HEK293 (cell line): Measurements from ENCODE around the gene ARHGAP42.
A peak's percentile ranks its signal among the peaks of the same experiment; 100 is the strongest.

Experiments
- CTCF ChIA-PET: fragments of 350-600 bp; formaldehyde crosslinking; extraction: SDS; loops from one replicate; lab custom pipeline; 2021; ENCODE audit warnings: antibody characterized with exemption; lab: Yijun Ruan, JAX
- POLR2A ChIA-PET: fragments of 300-600 bp; formaldehyde crosslinking; extraction: SDS; loops from one replicate; lab custom pipeline; 2020; ENCODE audit warnings: antibody characterized with exemption, inconsistent platforms; lab: Yijun Ruan, JAX
- H3K27ac ChIP-seq: fragments of 200-500 bp; sonication (Bioruptor generic); 2 replicates; pipeline ENCODE4 v1.5.1; 2014; ENCODE audit warnings: low read depth, low read length, control low read depth, inconsistent platforms; ENCODE audit errors: extremely low read depth
- H3K36me3 ChIP-seq, 2 experiments: fragments of 200-500 bp in 1 of 2; sonication (Bioruptor generic) in 1 of 2; 1 replicate in 1 of 2; 2 replicates in 1 of 2; pipeline ENCODE4 v1.5.1; 2014 to 2017; ENCODE audit warnings: inconsistent platforms in 2 of 2, low read length in 2 of 2; ENCODE audit not compliant: control insufficient read depth in 2 of 2, insufficient read depth in 1 of 2
- H3K4me1 ChIP-seq: fragments of 200-500 bp; sonication (Bioruptor generic); 2 replicates; pipeline ENCODE4 v1.5.1; 2014; ENCODE audit warnings: mild to moderate bottlenecking, low read length, inconsistent platforms; ENCODE audit not compliant: control insufficient read depth, insufficient read depth
- H3K4me3 ChIP-seq: 2 replicates; pipeline ENCODE4 v1.5.1; 2011; ENCODE audit warnings: low read depth, mild to moderate bottlenecking, control low read depth, low read length, moderate library complexity
- H3K9me3 ChIP-seq: fragments of 200-500 bp; sonication (Bioruptor generic); 2 replicates; pipeline ENCODE4 v1.5.1; 2014; ENCODE audit warnings: low read depth, low read length, inconsistent platforms; ENCODE audit not compliant: control insufficient read depth, insufficient read depth
- BCL6B ChIP-seq: fragments of 450-650 bp; formaldehyde crosslinking; IDR thresholded peaks from 2 replicates; pipeline ENCODE4 v1.5.1; 2017; ENCODE audit warnings: missing biosample characterization, missing genetic modification characterization
- GLI2 ChIP-seq: fragments of 450-650 bp; formaldehyde crosslinking; IDR thresholded peaks from 2 replicates; pipeline ENCODE4; 2017; ENCODE audit warnings: missing biosample characterization, missing genetic modification characterization, low read depth, borderline replicate concordance
- GLIS2 ChIP-seq: fragments of 450-650 bp; formaldehyde crosslinking; IDR thresholded peaks from 2 replicates; pipeline ENCODE4 v1.5.1; 2016; ENCODE audit warnings: missing biosample characterization, missing genetic modification characterization
- IKZF3 ChIP-seq: fragments of 450-650 bp; IDR thresholded peaks from 2 replicates; pipeline ENCODE4 v1.5.0; 2018; ENCODE audit warnings: missing biosample characterization, mild to moderate bottlenecking, missing genetic modification characterization, moderate library complexity
- KLF9 ChIP-seq: fragments of 450-650 bp; formaldehyde crosslinking; IDR thresholded peaks from 2 replicates; pipeline ENCODE4 v1.5.1; 2016; ENCODE audit warnings: missing biosample characterization, missing genetic modification characterization, low read depth
- OSR2 ChIP-seq: fragments of 450-650 bp; formaldehyde crosslinking; IDR thresholded peaks from 2 replicates; pipeline ENCODE4 v1.5.1; 2016; ENCODE audit warnings: missing biosample characterization, missing genetic modification characterization
- REST ChIP-seq: fragments of 450-650 bp; formaldehyde crosslinking; IDR thresholded peaks from 2 replicates; pipeline ENCODE4 v1.5.1; 2016; ENCODE audit warnings: missing biosample characterization, missing genetic modification characterization
- ZBTB48 ChIP-seq: fragments of 450-650 bp; formaldehyde crosslinking; IDR thresholded peaks from 2 replicates; pipeline ENCODE4 v1.5.1; 2016; ENCODE audit warnings: missing biosample characterization, missing genetic modification characterization
- ZNF112 ChIP-seq: fragments of 450-650 bp; formaldehyde crosslinking; IDR thresholded peaks from 2 replicates; pipeline ENCODE4 v1.5.0; 2017; ENCODE audit warnings: missing biosample characterization, missing genetic modification characterization
- ZNF157 ChIP-seq: fragments of 450-650 bp; formaldehyde crosslinking; IDR thresholded peaks from 2 replicates; pipeline ENCODE4 v1.5.1; 2016; ENCODE audit warnings: missing biosample characterization, missing genetic modification characterization
- ZNF184 ChIP-seq: fragments of 450-650 bp; IDR thresholded peaks from 2 replicates; pipeline ENCODE4 v1.5.1; 2018; ENCODE audit warnings: missing biosample characterization, mild to moderate bottlenecking, missing genetic modification characterization
- ZNF654 ChIP-seq: fragments of 450-650 bp; formaldehyde crosslinking; IDR thresholded peaks from 2 replicates; pipeline ENCODE4 v1.5.1; 2016; ENCODE audit warnings: low read depth, missing biosample characterization, missing genetic modification characterization
- ZNF707 ChIP-seq: fragments of 450-650 bp; formaldehyde crosslinking; IDR thresholded peaks from 2 replicates; pipeline ENCODE4 v1.5.1; 2016; ENCODE audit warnings: missing biosample characterization, missing genetic modification characterization
- ZNF830 ChIP-seq: fragments of 450-650 bp; IDR thresholded peaks from 2 replicates; pipeline ENCODE4 v1.5.0; 2018; ENCODE audit warnings: missing biosample characterization, missing genetic modification characterization, low read depth, mild to moderate bottlenecking, moderate library complexity
- TF ChIP-seq, protein P1 (sequence below): fragments of 450-650 bp; formaldehyde crosslinking; IDR thresholded peaks from 2 replicates; pipeline ENCODE4; 2016; ENCODE audit warnings: missing biosample characterization, missing genetic modification characterization
- TF ChIP-seq, protein P2 (sequence below): fragments of 450-650 bp; formaldehyde crosslinking; IDR thresholded peaks from 2 replicates; pipeline ENCODE4 v1.5.1; 2017; ENCODE audit warnings: missing biosample characterization, missing genetic modification characterization

Gene ARHGAP42

DNA sequence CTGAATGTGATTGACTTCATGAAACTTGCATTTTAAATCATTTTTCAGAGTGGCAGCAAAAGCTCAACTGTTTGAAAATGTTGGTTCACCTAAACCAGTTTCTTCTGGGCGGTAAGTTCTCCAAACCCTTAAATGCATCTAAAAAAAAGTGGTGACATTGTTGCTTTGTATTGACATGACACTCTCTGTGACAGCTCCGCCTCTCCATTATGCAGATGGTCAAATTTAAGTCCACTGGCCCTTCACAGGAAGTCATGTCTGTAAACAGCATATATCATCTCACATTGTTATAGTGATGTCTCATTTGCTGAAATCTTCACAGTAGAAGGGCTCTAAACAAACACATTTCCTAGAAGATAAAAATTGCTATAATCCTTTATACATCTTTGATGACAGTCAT is 291.9 kb downstream of the ARHGAP42 start:
- Histone ChIP-seq H3K4me3 (no peak overlapping the region), H3K9me3 (no peaks in the 10 kb centered on the region), H3K27ac (no peak overlapping the region), H3K4me1 (no peaks in the 10 kb centered on the region), H3K36me3 (peaks cover 0 to 33% of the 10 kb centered on the region in 2 experiments; a peak in 1 of 3 replicates)
- POLR2A ChIA-PET: no interaction called here
- CTCF ChIA-PET: interaction anchor here (0.6 to 0.7 kb wide), 3 partner anchors 157 to 804 kb away, joined by 3 to 5 read pairs (median 3); no protein-coding TSS in a partner anchor
- TF ChIP-seq GLI2 (tag by site-specific recombination) (no peak), ZNF112 (tag by site-specific recombination) (no peak), KLF9 (no peak), ZNF707 (tag by site-specific recombination) (no peak), GLIS2 (no peak), ZNF184 (tag by site-specific recombination) (no peak), ZBTB48 (tag by site-specific recombination) (no peak), REST (tag by site-specific recombination) (no peak), BCL6B (tag by site-specific recombination) (no peak), IKZF3 (tag by site-specific recombination) (no peak), OSR2 (tag by site-specific recombination) (no peak), ZNF157 (tag by site-specific recombination) (no peak)
- TF ChIP-seq, protein P1, sequence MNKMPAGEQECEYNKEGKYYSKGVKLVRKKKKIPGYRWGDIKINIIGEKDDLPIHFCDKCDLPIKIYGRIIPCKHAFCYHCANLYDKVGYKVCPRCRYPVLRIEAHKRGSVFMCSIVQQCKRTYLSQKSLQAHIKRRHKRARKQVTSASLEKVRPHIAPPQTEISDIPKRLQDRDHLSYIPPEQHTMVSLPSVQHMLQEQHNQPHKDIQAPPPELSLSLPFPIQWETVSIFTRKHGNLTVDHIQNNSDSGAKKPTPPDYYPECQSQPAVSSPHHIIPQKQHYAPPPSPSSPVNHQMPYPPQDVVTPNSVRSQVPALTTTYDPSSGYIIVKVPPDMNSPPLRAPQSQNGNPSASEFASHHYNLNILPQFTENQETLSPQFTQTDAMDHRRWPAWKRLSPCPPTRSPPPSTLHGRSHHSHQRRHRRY (tag by site-specific recombination): no peak
- TF ChIP-seq, protein P2, sequence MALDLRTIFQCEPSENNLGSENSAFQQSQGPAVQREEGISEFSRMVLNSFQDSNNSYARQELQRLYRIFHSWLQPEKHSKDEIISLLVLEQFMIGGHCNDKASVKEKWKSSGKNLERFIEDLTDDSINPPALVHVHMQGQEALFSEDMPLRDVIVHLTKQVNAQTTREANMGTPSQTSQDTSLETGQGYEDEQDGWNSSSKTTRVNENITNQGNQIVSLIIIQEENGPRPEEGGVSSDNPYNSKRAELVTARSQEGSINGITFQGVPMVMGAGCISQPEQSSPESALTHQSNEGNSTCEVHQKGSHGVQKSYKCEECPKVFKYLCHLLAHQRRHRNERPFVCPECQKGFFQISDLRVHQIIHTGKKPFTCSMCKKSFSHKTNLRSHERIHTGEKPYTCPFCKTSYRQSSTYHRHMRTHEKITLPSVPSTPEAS (tag by site-specific recombination): no peak

GRCh38 chr11:100980156-100980555 is 293.1 kb downstream of the ARHGAP42 start:
- H3K4me3 ChIP-seq: no peak overlapping the region
- CTCF ChIA-PET: interaction anchor here (0.7 to 3.3 kb wide), 7 partner anchors 20 to 461 kb away, joined by 3 to 20 read pairs (median 4); no protein-coding TSS in a partner anchor
- no peaks in the 10 kb centered on the region for H3K9me3 ChIP-seq
- peaks cover 0 to 26% of the 10 kb centered on the region in 2 experiments; a peak in 1 of 3 replicates for H3K36me3 ChIP-seq
- POLR2A ChIA-PET: no interaction called here
- TF ChIP-seq ZNF654 (tag by site-specific recombination) (peak; percentile 40; the same call in 1 of the 2 replicates), ZNF830 (tag by site-specific recombination) (no peak)
- TF ChIP-seq, all 188 proteins: peak for 1
- H3K27ac ChIP-seq: no peak overlapping the region
- no peaks in the 10 kb centered on the region for H3K4me1 ChIP-seq
